Mononuclear cell (primary cell): ENCODE data around the gene RSAD1. TPM values are rescaled to one million over a fixed set of nuclear protein-coding genes. Genes with fewer than 3 reads are reported as not detected.
"Not testable (repeated sequence)": the region's sequence is repeated elsewhere in the genome, so short reads cannot be mapped to it uniquely, and the experiment has no call there.

Source experiments
- H3K27me3 ChIP-seq: 2 replicates; pipeline ENCODE4 v1.6.0; 2011; ENCODE audit warnings: low read length, control low read depth; ENCODE audit not compliant: insufficient read depth
- H3K4me1 ChIP-seq: 2 replicates; pipeline ENCODE4 v1.5.1; 2011; ENCODE audit warnings: mild to moderate bottlenecking, low read length, control low read depth; ENCODE audit not compliant: insufficient read depth
- H3K4me3 ChIP-seq: 2 replicates; pipeline ENCODE4 v1.5.1; 2011; ENCODE audit warnings: mild to moderate bottlenecking, low read length, moderate library complexity
- H3K9me3 ChIP-seq: 2 replicates; pipeline ENCODE4 v1.5.1; 2011; ENCODE audit warnings: low read depth, mild to moderate bottlenecking, control low read depth, low read length
- total RNA-seq: library from RNA; depleted of rRNA; stranded (reverse); fragments of >200 nt; gene quantifications from one replicate; pipeline ENCODE4 v1.2.3, GENCODE V29; 2012

The RSAD1 gene
- total RNA-seq, 1 donor = 19.5 TPM

DNA sequence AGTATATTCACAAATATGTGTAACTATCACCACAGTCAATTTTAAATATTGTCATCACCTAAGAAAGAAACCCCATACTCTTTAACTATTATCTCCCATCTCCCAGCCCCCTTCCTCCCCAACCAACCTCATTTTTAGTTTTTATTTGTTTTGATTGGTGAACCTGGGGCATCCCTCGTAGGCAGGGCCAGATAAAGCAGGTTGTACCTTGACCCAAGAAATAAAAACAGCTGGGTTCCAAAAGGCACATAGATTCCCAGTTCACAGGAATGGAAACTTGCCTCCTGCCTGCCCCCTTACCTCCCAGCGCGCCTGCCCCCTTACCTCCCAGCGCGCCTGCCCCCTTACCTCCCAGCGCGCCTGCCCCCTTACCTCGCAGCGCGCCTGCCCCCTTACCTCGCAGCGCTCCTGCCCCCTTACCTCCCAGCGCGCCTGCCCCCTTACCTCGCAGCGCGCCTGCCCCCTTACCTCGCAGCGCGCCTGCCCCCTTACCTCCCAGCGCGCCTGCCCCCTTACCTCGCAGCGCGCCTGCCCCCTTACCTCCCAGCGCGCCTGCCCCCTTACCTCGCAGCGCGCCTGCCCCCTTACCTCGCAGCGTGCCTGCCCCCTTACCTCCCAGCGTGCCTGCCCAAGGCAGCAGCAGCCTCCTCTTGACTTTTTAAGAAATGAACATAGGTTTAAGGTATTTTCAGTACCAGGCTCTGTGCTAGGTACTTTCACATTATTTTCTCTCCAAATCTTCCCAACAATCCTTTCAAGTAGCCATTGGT lies 2.7 kb upstream of the RSAD1 start:
- H3K4me3 ChIP-seq, H3K27me3 ChIP-seq, H3K9me3 ChIP-seq: not testable (repeated sequence)
- H3K4me1 ChIP-seq = peaks cover 23% of the 10 kb centered on the region

GRCh38 chr17:50476545-50477315 lies 1.9 kb upstream of the RSAD1 start:
- Histone ChIP-seq H3K4me3 (no peak overlapping the region), H3K27me3 (no peaks in the 10 kb centered on the region), H3K9me3 (no peaks in the 10 kb centered on the region), H3K4me1 (peaks cover 23% of the 10 kb centered on the region)

- Histone ChIP-seq H3K4me1 (peaks cover 23% of the 10 kb centered on the region), H3K4me3 (peak overlapping the region; percentile 91), H3K27me3 (no peaks in the 10 kb centered on the region), H3K9me3 (no peaks in the 10 kb centered on the region)
Measured at GRCh38 chr17:50477976-50478375, 684 bp upstream of the RSAD1 start.

DNA sequence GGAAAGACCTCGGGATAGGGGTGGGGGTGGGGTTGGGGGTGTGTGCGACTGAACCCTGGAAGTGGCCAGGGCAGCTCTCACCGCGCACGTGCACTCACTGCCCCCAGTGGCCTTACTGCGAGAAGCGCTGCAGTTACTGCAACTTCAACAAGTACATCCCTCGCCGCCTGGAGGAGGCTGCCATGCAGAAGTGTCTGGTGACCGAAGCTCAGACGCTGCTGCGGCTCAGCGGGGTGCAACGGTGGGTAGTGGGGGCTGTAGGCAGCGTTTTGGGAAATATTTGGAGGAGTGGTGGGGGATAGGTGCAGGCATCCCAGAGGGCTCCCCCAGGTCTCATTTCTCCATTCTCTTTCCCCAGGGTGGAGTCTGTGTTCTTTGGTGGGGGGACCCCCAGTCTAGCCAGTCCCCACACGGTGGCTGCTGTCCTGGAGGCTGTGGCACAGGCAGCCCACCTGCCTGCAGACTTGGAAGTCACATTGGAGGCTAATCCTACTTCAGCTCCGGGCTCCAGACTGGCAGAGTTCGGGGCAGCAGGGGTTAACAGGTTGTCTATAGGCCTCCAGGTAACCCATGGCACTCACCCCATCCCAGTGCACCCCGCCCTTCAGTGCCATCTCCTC lies 972 bp downstream of the RSAD1 start:
- H3K27me3 ChIP-seq = no peaks in the 10 kb centered on the region
- H3K4me1 ChIP-seq = peaks cover 23% of the 10 kb centered on the region
- peak overlapping the region; percentile 91 for H3K4me3 ChIP-seq
- H3K9me3 ChIP-seq = no peaks in the 10 kb centered on the region

- no peaks in the 10 kb centered on the region for H3K9me3 ChIP-seq
- peaks cover 23% of the 10 kb centered on the region for H3K4me1 ChIP-seq
- no peaks in the 10 kb centered on the region for H3K27me3 ChIP-seq
- H3K4me3 ChIP-seq = no peak overlapping the region
Measured at GRCh38 chr17:50480142-50480764, 1.6 kb downstream of the RSAD1 start.

- H3K9me3 ChIP-seq = no peaks in the 10 kb centered on the region
- H3K4me1 ChIP-seq = peaks cover 23% of the 10 kb centered on the region
- H3K27me3 ChIP-seq = no peaks in the 10 kb centered on the region
- H3K4me3 ChIP-seq = no peak overlapping the region
Measured at GRCh38 chr17:50480854-50481490, 2.3 kb downstream of the RSAD1 start.

GRCh38 chr17:50481648-50482047 lies 3.0 kb downstream of the RSAD1 start:
- peaks cover 23% of the 10 kb centered on the region for H3K4me1 ChIP-seq
- no peaks in the 10 kb centered on the region for H3K9me3 ChIP-seq
- no peak overlapping the region for H3K4me3 ChIP-seq
- H3K27me3 ChIP-seq = no peaks in the 10 kb centered on the region

GRCh38 chr17:50482110-50482509 lies 3.5 kb downstream of the RSAD1 start:
- H3K4me3 ChIP-seq = no peak overlapping the region
- no peaks in the 10 kb centered on the region for H3K9me3 ChIP-seq
- H3K27me3 ChIP-seq = no peaks in the 10 kb centered on the region
- H3K4me1 ChIP-seq = peaks cover 23% of the 10 kb centered on the region

- H3K27me3 ChIP-seq = no peaks in the 10 kb centered on the region
- H3K4me1 ChIP-seq = peaks cover 23% of the 10 kb centered on the region
- no peaks in the 10 kb centered on the region for H3K9me3 ChIP-seq
- no peak overlapping the region for H3K4me3 ChIP-seq
Measured at GRCh38 chr17:50482516-50482915, 3.9 kb downstream of the RSAD1 start.

DNA sequence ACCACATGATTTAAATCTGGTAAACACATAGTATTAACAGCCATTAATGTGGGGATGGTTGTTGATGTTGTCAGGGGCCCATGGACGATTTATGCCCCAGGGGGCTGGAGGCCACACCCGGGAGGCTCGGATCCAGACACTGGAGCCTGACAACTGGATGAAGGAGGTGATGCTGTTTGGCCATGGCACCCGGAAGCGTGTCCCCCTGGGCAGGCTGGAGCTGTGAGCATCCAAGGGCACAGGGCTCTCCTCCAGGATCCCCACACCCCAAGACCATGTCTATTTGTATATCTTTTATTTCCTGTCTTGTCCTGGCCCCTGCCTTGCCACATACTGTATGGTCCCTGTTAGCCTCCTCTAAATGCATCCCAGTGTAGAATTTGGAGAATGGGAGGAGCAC lies 4.6 kb downstream of the RSAD1 start:
- Histone ChIP-seq H3K4me1 (peaks cover 19% of the 10 kb centered on the region), H3K27me3 (no peaks in the 10 kb centered on the region), H3K9me3 (no peaks in the 10 kb centered on the region), H3K4me3 (no peak overlapping the region)

GRCh38 chr17:50484386-50485155 lies 5.9 kb downstream of the RSAD1 start:
- no peak overlapping the region for H3K4me3 ChIP-seq
- H3K27me3 ChIP-seq = no peaks in the 10 kb centered on the region
- no peaks in the 10 kb centered on the region for H3K9me3 ChIP-seq
- peaks cover 11% of the 10 kb centered on the region for H3K4me1 ChIP-seq

- Histone ChIP-seq H3K4me1 (no peaks in the 10 kb centered on the region), H3K4me3 (no peak overlapping the region), H3K27me3 (no peaks in the 10 kb centered on the region), H3K9me3 (no peaks in the 10 kb centered on the region)
Measured at GRCh38 chr17:50487213-50488096, 8.8 kb downstream of the RSAD1 start.

GRCh38 chr17:50488880-50489279 lies 10.2 kb downstream of the RSAD1 start:
- Histone ChIP-seq H3K4me3 (no peak overlapping the region), H3K27me3 (no peaks in the 10 kb centered on the region), H3K9me3 (no peaks in the 10 kb centered on the region), H3K4me1 (no peaks in the 10 kb centered on the region)
